ENCODE measurements around the gene BEGAIN. TPM values are rescaled to one million over a fixed set of nuclear protein-coding genes. Genes with fewer than 3 reads are reported as not detected.

Gene BEGAIN
- total and polyA plus RNA-seq, 8 donors: 1.2 to 3.6 (median 2.0) TPM

GRCh38 chr14:100564512-100564911, 22.7 kb downstream of the BEGAIN start:
- DNase-seq: no peak
- H3K9me3 ChIP-seq: no peaks in the 10 kb centered on the region
- peaks cover 32 to 81% of the 10 kb centered on the region in 2 donors for H3K27me3 ChIP-seq
- H3K27ac ChIP-seq: no peak overlapping the region
- intact Hi-C loops (cut with DNase I): no loop called here
- TF ChIP-seq, protein P1, sequence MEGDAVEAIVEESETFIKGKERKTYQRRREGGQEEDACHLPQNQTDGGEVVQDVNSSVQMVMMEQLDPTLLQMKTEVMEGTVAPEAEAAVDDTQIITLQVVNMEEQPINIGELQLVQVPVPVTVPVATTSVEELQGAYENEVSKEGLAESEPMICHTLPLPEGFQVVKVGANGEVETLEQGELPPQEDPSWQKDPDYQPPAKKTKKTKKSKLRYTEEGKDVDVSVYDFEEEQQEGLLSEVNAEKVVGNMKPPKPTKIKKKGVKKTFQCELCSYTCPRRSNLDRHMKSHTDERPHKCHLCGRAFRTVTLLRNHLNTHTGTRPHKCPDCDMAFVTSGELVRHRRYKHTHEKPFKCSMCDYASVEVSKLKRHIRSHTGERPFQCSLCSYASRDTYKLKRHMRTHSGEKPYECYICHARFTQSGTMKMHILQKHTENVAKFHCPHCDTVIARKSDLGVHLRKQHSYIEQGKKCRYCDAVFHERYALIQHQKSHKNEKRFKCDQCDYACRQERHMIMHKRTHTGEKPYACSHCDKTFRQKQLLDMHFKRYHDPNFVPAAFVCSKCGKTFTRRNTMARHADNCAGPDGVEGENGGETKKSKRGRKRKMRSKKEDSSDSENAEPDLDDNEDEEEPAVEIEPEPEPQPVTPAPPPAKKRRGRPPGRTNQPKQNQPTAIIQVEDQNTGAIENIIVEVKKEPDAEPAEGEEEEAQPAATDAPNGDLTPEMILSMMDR (IDR thresholded peaks at IDR 0.05): no peak
- H3K36me3 ChIP-seq: no peaks in the 10 kb centered on the region
- ATAC-seq: no peak
- no peak overlapping the region for H3K4me3 ChIP-seq
- H3K4me1 ChIP-seq: peaks cover 0 to 26% of the 10 kb centered on the region in 2 donors

GRCh38 chr14:100562751-100563150, 24.5 kb downstream of the BEGAIN start:
- peaks cover 16 to 80% of the 10 kb centered on the region in 2 donors for H3K27me3 ChIP-seq
- ATAC-seq (no peak), DNase-seq (no peak)
- TF ChIP-seq, protein P1 (IDR thresholded peaks at IDR 0.05): no peak
- no peak overlapping the region for H3K27ac ChIP-seq
- H3K4me1 ChIP-seq: peaks cover 0 to 15% of the 10 kb centered on the region in 2 donors
- no peaks in the 10 kb centered on the region for H3K36me3 ChIP-seq
- no peak overlapping the region for H3K4me3 ChIP-seq
- intact Hi-C loops (cut with DNase I): no loop called here
- no peaks in the 10 kb centered on the region for H3K9me3 ChIP-seq

- TF ChIP-seq, protein P1 (IDR thresholded peaks at IDR 0.05): no peak
These were observed 26.2 kb downstream of the BEGAIN start for GRCh38 chr14:100561005-100561404.

DNA sequence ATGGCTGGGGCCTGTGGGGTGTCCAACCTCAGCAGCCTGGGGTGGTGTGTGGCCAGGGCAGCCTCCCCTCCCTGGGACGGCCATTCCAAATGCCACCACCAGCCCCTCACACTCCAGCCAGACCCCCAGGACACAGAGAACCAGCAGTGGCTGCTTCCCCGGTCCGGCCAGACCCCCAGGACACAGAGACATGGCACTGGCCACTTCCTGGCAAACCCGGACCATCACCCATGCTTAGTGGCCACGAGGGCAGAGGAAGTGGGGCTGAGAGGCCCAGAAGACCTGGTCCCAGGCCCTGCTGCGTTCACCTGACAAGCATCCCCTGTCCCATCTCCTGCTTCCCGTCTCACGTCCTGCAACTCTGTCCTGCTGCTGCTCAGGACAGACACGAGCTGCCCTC, 26.7 kb downstream of the BEGAIN start:
- H3K4me1 ChIP-seq: peaks cover 0 to 12% of the 10 kb centered on the region in 2 donors
- TF ChIP-seq, protein P1 (IDR thresholded peaks at IDR 0.05): no peak
- intact Hi-C loops (cut with DNase I): no loop called here
- no peaks in the 10 kb centered on the region for H3K36me3 ChIP-seq
- peaks cover 0 to 68% of the 10 kb centered on the region in 2 donors for H3K27me3 ChIP-seq
- DNase-seq: no peak
- no peak overlapping the region for H3K4me3 ChIP-seq
- no peak overlapping the region for H3K27ac ChIP-seq
- no peak for ATAC-seq
- no peaks in the 10 kb centered on the region for H3K9me3 ChIP-seq

More at GRCh38 chr14:100561005-100561404, 26.2 kb downstream of the BEGAIN start:
- Histone ChIP-seq H3K27me3 (peaks cover 0 to 74% of the 10 kb centered on the region in 2 donors), H3K9me3 (no peaks in the 10 kb centered on the region), H3K4me3 (no peak overlapping the region), H3K4me1 (peaks cover 0 to 12% of the 10 kb centered on the region in 2 donors), H3K27ac (no peak overlapping the region), H3K36me3 (no peaks in the 10 kb centered on the region)
- ATAC-seq (no peak), DNase-seq (no peak)
- intact Hi-C loops (cut with DNase I): no loop called here

DNA sequence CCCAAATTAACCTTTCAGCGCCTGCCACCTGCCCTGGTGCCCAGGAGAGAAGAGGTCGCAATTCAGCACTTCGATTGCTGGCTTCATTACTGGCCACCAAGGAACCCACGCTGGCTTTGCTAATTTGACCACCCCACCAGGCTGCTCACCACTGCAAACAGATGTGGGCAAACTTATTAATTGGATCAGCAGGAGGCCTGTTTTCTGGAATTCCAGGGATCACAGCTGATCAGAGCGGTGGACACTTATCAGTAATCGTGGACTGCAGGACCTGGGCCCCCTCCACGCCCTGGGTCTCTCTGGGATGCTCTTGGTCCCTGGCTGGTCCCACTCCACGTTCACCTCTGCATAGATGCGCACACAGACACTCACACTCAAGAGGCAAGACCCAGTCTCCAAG, 27.8 kb downstream of the BEGAIN start:
- H3K36me3 ChIP-seq: no peaks in the 10 kb centered on the region
- no peak overlapping the region for H3K27ac ChIP-seq
- DNase-seq (no peak), ATAC-seq (no peak)
- peaks cover 0 to 68% of the 10 kb centered on the region in 2 donors for H3K27me3 ChIP-seq
- H3K9me3 ChIP-seq: no peaks in the 10 kb centered on the region
- no peak overlapping the region for H3K4me3 ChIP-seq
- TF ChIP-seq, protein P1 (IDR thresholded peaks at IDR 0.05): no peak
- H3K4me1 ChIP-seq: peaks cover 0 to 12% of the 10 kb centered on the region in 2 donors
- intact Hi-C loops (cut with DNase I): no loop called here

All from left lung (tissue), 10 donors.